HEK293 (cell line): ENCODE measurements around the gene CSNK1A1.
A peak's percentile ranks its signal among the peaks of the same experiment; 100 is the strongest.

Experiments
- CTCF ChIA-PET: fragments of 350-600 bp; formaldehyde crosslinking; extraction: SDS; loops from one replicate; lab custom pipeline; 2021; ENCODE audit warnings: antibody characterized with exemption; lab: Yijun Ruan, JAX
- POLR2A ChIA-PET: fragments of 300-600 bp; formaldehyde crosslinking; extraction: SDS; loops from one replicate; lab custom pipeline; 2020; ENCODE audit warnings: antibody characterized with exemption, inconsistent platforms; lab: Yijun Ruan, JAX
- H3K27ac ChIP-seq: fragments of 200-500 bp; sonication (Bioruptor generic); 2 replicates; pipeline ENCODE4 v1.5.1; 2014; ENCODE audit warnings: low read depth, low read length, control low read depth, inconsistent platforms; ENCODE audit errors: extremely low read depth
- H3K36me3 ChIP-seq, 2 experiments: fragments of 200-500 bp in 1 of 2; sonication (Bioruptor generic) in 1 of 2; 1 replicate in 1 of 2; 2 replicates in 1 of 2; pipeline ENCODE4 v1.5.1; 2014 to 2017; ENCODE audit warnings: inconsistent platforms in 2 of 2, low read length in 2 of 2; ENCODE audit not compliant: control insufficient read depth in 2 of 2, insufficient read depth in 1 of 2
- H3K4me1 ChIP-seq: fragments of 200-500 bp; sonication (Bioruptor generic); 2 replicates; pipeline ENCODE4 v1.5.1; 2014; ENCODE audit warnings: mild to moderate bottlenecking, low read length, inconsistent platforms; ENCODE audit not compliant: control insufficient read depth, insufficient read depth
- H3K4me3 ChIP-seq: 2 replicates; pipeline ENCODE4 v1.5.1; 2011; ENCODE audit warnings: low read depth, mild to moderate bottlenecking, control low read depth, low read length, moderate library complexity
- H3K9me3 ChIP-seq: fragments of 200-500 bp; sonication (Bioruptor generic); 2 replicates; pipeline ENCODE4 v1.5.1; 2014; ENCODE audit warnings: low read depth, low read length, inconsistent platforms; ENCODE audit not compliant: control insufficient read depth, insufficient read depth
- EGR2 ChIP-seq: fragments of 450-650 bp; formaldehyde crosslinking; IDR thresholded peaks from 2 replicates; pipeline ENCODE4 v1.5.1; 2016; ENCODE audit warnings: low read depth, missing biosample characterization, missing genetic modification characterization
- GLIS1 ChIP-seq: fragments of 450-650 bp; formaldehyde crosslinking; IDR thresholded peaks from 2 replicates; pipeline ENCODE4 v1.5.1; 2016; ENCODE audit warnings: missing biosample characterization, missing genetic modification characterization
- PRDM1 ChIP-seq: fragments of 450-650 bp; formaldehyde crosslinking; IDR thresholded peaks from 2 replicates; pipeline ENCODE4; 2016; ENCODE audit warnings: missing biosample characterization, missing genetic modification characterization
- PRDM10 ChIP-seq: fragments of 450-650 bp; formaldehyde crosslinking; IDR thresholded peaks from 2 replicates; pipeline ENCODE4 v1.5.1; 2016; ENCODE audit warnings: missing biosample characterization, missing genetic modification characterization
- ZNF274 ChIP-seq, 2 experiments: fragments of 200-500 bp in 1 of 2; fragments of 450-650 bp in 1 of 2; sonication (Bioruptor generic) in 1 of 2; formaldehyde crosslinking in 1 of 2; IDR thresholded peaks; 2 replicates each; pipeline versions ENCODE4 v1.5.1 to v1.6.1; 2014 to 2016; ENCODE audit warnings: borderline replicate concordance in 1 of 2, inconsistent platforms in 1 of 2, low read length in 1 of 2, missing biosample characterization in 1 of 2, missing genetic modification characterization in 1 of 2
- ZNF280C ChIP-seq: fragments of 450-650 bp; formaldehyde crosslinking; IDR thresholded peaks from 2 replicates; pipeline ENCODE4 v1.5.1; 2016; ENCODE audit warnings: missing biosample characterization, missing genetic modification characterization
- ZNF280D ChIP-seq: fragments of 450-650 bp; formaldehyde crosslinking; IDR thresholded peaks from 2 replicates; pipeline ENCODE4 v1.5.1; 2016; ENCODE audit warnings: missing biosample characterization, missing genetic modification characterization
- ZNF302 ChIP-seq: fragments of 450-650 bp; formaldehyde crosslinking; IDR thresholded peaks from 2 replicates; pipeline ENCODE4 v1.5.1; 2016; ENCODE audit warnings: missing biosample characterization, missing genetic modification characterization, low read depth
- ZNF366 ChIP-seq: fragments of 450-650 bp; formaldehyde crosslinking; conservative IDR thresholded peaks from 2 replicates; pipeline ENCODE4 v1.5.1; 2016; ENCODE audit warnings: missing biosample characterization, missing genetic modification characterization
- ZNF394 ChIP-seq: fragments of 450-650 bp; formaldehyde crosslinking; IDR thresholded peaks from 2 replicates; pipeline ENCODE4 v1.5.1; 2016; ENCODE audit warnings: missing biosample characterization, missing genetic modification characterization, mild to moderate bottlenecking, moderate library complexity, borderline replicate concordance
- ZNF518A ChIP-seq: fragments of 450-650 bp; formaldehyde crosslinking; conservative IDR thresholded peaks from 2 replicates; pipeline ENCODE4 v1.5.1; 2016; ENCODE audit warnings: low read depth, missing biosample characterization, missing genetic modification characterization
- ZNF561 ChIP-seq: fragments of 450-650 bp; IDR thresholded peaks from 2 replicates; pipeline ENCODE4 v1.5.1; 2018; ENCODE audit warnings: missing biosample characterization, missing genetic modification characterization, borderline replicate concordance
- ZNF621 ChIP-seq: fragments of 450-650 bp; formaldehyde crosslinking; IDR thresholded peaks from 2 replicates; pipeline ENCODE4 v1.5.1; 2017; ENCODE audit warnings: missing biosample characterization, missing genetic modification characterization
- ZSCAN18 ChIP-seq: fragments of 450-650 bp; formaldehyde crosslinking; IDR thresholded peaks from 2 replicates; pipeline ENCODE4 v1.5.1; 2016; ENCODE audit warnings: missing biosample characterization, missing genetic modification characterization

CSNK1A1 gene

GRCh38 chr5:149456597-149457392 lies 94.4 kb downstream of the CSNK1A1 start:
- H3K9me3 ChIP-seq = no peaks in the 10 kb centered on the region
- ChIA-PET CTCF (interaction anchor here (0.6 to 1.1 kb wide), 4 partner anchors 15 to 177 kb away, joined by 3 to 4 read pairs (median 3); no protein-coding TSS in a partner anchor), POLR2A (interaction anchor here (1.1 kb wide), 1 partner anchor 106 kb away, joined by 3 read pairs; no protein-coding TSS in a partner anchor)
- no peaks in the 10 kb centered on the region for H3K36me3 ChIP-seq
- no peaks in the 10 kb centered on the region for H3K4me1 ChIP-seq
- H3K4me3 ChIP-seq = no peak overlapping the region
- TF ChIP-seq ZNF280C = no peak
- peak; percentile 95 for TF ChIP-seq ZNF366 (tag by site-specific recombination)
- TF ChIP-seq ZSCAN18 (tag by site-specific recombination) = no peak
- peak; percentile 93 for TF ChIP-seq GLIS1 (tag by site-specific recombination)
- no peak for TF ChIP-seq ZNF561
- TF ChIP-seq PRDM1 (tag by site-specific recombination) = peak; percentile 56
- no peak for TF ChIP-seq ZNF302 (tag by site-specific recombination)
- no peak for TF ChIP-seq ZNF621 (tag by site-specific recombination)
- no peak for TF ChIP-seq PRDM10
- TF ChIP-seq EGR2 = no peak
- no peak overlapping the region for H3K27ac ChIP-seq

- no peaks in the 10 kb centered on the region for H3K9me3 ChIP-seq
- POLR2A ChIA-PET = interaction anchor here (1.1 kb wide), 1 partner anchor 106 kb away, joined by 3 read pairs; no protein-coding TSS in a partner anchor
- no peak overlapping the region for H3K27ac ChIP-seq
- CTCF ChIA-PET = interaction anchor here (0.6 to 1.1 kb wide), 5 partner anchors 14 to 178 kb away, joined by 3 to 4 read pairs (median 3); no protein-coding TSS in a partner anchor
- H3K4me3 ChIP-seq = no peak overlapping the region
- H3K4me1 ChIP-seq = no peaks in the 10 kb centered on the region
- no peaks in the 10 kb centered on the region for H3K36me3 ChIP-seq
- TF ChIP-seq ZNF280D (no peak), ZNF274 (IDR thresholded peaks at IDR 0.05; ENCODE audit: low read length) (no peak), ZNF274 (tag by site-specific recombination; IDR thresholded peaks at IDR 0.05; ENCODE audit: borderline replicate concordance) (no peak), ZNF518A (tag by site-specific recombination) (no peak), ZNF394 (peak; percentile 58)
Observed at GRCh38 chr5:149455889-149456409, 95.3 kb downstream of the CSNK1A1 start.
